ENCODE results near the gene MRAP.

Gene MRAP

DNA sequence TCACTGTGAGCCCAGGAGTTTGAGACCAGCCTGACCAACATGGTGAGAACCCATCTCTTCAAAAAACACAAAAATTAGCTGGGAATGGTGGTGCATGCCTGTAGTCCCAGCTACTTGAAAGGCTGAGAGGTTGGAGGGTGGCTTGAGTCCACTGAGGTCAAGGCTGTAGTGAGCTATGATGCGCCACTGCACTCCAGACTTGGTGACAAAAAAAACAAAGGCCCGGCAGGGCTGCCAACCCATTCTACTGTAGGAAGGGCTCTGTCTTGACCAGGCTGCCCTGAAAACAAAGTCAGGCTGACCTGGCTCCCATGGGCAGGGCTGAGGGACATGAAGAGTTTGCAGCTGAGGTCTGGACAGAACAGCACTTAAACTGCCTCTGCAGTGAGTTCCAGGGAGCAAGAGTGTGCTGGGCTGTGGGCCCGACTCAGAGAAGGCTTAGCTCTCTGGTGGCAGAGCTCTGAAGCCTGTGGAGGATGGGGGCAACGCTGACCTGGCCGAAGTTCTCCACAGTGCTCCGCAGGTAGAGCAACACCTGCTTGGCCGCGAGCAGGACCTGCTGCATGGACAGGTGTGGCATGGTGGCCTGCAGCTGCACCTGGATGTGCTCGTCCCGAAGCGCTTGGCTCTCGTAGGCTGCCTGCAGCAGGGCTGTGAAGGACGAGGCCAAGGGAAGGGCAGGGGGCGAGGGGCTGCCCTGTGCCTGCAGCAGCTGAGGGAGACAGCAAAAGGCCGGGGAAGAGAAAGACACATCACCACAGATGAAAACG is 51.7 kb downstream of the MRAP start:
- DNase-seq: no peak

DNA sequence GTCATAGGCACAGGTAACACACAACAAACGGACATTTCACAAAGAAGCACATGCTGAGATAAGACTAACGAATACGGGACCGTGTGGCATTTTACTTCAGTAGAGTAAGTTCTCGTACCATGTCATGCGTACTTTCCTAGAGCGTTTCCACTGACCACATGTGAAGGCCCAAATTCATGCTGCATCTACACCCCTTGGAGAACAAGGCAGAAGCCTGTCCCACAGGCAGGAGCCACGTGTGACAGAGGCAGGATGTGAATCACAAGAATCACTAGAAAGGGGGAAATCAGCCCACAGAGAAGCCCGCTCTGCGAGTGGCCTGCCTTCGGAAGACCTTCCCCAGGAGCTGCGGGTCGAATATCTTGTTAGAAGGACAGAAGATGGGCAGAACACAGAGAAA is 52.3 kb downstream of the MRAP start:
- DNase-seq: no peak

DNA sequence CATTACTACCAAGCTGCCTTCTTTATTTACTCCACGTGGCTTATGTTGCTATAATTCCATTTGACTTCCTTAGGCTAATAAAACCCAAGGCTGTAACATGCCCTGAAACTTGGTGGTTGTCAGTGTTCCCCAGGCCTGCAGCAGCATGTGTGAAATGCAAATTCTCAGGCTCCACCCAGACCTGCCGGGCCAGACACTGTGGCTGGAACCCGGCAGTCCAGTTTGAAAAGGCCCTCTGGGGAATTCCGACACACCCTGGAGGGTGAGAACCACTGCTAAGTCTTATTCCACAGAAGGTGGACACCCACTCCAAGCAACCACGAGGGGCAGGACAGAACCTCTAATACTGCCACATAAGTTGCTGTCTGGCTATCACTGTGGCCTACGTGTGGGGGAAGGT is 52.8 kb downstream of the MRAP start:
- no peak for DNase-seq

DNA sequence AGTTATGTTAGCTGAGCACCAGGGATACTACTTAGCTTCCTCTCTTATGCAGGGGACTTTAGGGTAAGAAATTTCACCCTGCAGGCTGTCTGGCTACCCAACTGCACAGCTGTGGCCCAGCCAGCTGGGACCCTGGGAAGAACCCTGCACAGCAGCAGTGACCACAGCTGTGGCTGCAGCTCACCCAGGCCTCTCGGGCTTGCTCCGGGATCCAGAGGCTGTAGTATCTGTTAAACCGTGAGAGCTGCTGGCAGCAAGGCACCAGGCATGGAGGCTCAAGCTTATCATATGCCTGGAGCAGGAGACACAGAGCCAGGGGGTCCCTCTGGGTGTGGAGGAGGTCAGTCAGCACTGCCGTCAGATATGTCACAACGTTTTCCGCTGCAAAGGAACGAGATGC is 53.9 kb downstream of the MRAP start:
- DNase-seq: no peak

DNA sequence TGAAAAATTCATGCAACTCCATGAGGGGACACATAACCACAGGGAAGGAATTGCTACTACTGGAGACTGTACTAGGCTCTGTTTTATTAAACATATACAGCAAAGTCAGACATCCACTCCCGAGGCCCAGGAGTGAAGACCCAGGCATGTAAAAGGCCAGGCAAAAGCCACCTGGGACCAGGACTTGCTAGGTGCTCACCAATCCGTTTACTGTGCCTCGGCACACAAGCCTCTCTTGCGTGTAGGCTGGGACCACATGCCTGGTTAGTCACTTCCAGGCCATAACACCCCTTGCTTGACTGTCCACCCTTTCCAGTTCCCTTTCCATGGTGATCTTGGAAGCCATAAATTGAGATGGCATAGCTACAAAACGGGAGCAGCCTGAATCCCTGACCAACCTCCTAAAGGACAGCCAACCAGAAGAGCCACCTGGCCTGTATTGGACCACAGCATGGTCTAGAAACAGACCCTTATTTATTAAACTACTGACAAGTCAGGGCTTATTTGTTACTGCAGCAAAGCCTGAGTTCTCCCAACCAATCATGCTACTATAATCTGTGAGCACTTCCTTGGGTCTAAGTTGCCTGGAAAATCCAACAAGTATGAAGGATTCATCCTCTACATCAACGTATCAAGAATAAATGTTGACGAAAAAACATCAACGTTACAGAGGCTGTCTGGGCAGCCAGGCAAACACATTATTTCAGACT is 54.5 kb downstream of the MRAP start:
- DNase-seq: no peak

DNA sequence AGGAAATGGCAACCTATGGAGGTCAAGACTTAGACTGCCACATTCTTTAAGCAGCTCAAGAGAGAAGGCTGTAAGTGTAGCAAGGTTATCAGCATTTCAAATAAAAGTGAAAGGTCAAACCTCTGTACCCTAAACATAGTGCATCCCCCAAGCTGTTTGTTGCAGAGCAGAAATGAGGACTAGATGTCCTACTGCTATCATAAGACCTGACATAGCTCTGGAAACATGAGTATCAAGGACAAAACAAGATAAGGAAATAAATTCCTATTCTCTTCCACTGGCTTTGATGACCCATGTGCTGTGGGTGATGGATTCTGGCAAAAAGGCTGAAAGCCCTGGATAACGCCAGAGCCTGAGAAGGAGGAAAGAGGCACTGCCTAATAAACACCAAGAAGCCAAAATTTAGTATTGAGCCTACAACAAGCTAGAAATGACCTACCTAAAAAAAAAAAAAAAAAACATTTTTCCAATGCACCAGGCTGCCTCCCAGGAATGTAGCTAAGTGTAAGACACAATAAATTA is 58.3 kb downstream of the MRAP start:
- DNase-seq: no peak

DNA sequence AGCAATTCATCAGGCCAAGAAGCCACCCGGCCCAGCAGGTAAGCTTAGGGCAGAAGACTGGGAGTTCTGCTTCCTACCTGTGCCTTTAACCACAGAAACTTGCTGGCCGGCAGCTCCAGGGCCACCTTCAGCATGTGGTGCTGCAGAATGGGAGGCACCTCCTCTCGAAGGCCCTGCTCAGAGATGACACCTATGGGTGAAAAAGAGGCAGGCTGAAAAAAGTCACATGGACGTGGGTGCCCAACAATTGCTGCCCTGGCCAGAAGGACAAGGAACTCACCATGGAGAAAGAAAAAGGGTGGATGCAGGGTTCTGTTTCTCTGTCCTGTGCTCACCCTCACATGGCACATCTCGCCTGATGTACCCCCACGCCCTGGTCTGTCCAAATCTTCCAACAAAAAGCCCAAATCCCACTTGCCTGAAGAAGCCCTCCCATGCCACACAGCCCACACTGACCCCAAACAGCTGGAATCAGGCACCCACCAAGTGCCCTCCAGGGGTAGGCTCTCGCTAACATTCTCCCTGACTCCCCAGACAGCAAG is 61.1 kb downstream of the MRAP start:
- DNase-seq: no peak

DNA sequence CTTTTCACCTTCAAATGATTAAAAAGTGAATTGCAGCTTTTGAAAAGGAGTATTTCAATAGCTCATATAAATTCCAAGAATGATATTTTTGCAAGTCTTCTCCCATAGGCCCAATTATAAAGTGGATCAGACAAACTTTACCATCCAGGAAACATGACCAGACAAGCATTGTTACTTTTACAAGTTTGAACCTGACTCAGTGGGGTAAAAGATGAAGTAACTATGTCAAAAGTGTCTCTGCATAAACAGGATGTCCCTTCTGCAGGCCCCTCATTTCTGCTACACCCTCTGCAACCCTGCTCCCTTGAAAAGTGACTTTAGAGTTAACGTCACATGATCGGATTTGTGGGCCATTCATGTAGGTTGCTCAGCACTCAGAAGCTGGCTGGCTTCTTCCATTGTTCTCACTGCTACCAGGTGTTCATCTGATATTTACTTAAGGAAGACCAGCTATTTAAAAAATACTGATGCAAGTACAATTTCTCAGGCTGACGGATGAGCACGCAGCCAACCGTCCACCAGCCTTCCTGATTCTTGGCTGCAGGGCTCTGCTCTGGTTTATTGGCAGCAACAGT is 61.8 kb downstream of the MRAP start:
- no peak for DNase-seq

Measured in SHP77 treated with DMSO at 0.1 percent for 48 hours (cell line).